Choroid plexus epithelial cell (primary cell): Measurements from ENCODE around the gene NLRP8.
"Not testable (repeated sequence)": the region's sequence is repeated elsewhere in the genome, so short reads cannot be mapped to it uniquely, and the experiment has no call there.

Experiments used
- DNase-seq: peaks from one replicate; pipeline ENCODE4 v3.0.0-alpha.2; 2010; ENCODE audit warnings: low read depth
- H3K4me3 ChIP-seq: 2 replicates; pipeline ENCODE4 v1.5.1; 2011; ENCODE audit warnings: low read depth, mild to moderate bottlenecking, control low read depth, low read length, moderate library complexity
- TF ChIP-seq, protein P1 (sequence below): conservative IDR thresholded peaks from 2 replicates; pipeline ENCODE4 v1.5.1; 2011; ENCODE audit warnings: low read depth, mild to moderate bottlenecking, control low read depth, inconsistent platforms, low read length, moderate library complexity

NLRP8 gene

GRCh38 chr19:55909801-55910200, 37.8 kb upstream of the NLRP8 start:
- H3K4me3 ChIP-seq, result no peak overlapping the region
- no peak for DNase-seq
- TF ChIP-seq, protein P1, sequence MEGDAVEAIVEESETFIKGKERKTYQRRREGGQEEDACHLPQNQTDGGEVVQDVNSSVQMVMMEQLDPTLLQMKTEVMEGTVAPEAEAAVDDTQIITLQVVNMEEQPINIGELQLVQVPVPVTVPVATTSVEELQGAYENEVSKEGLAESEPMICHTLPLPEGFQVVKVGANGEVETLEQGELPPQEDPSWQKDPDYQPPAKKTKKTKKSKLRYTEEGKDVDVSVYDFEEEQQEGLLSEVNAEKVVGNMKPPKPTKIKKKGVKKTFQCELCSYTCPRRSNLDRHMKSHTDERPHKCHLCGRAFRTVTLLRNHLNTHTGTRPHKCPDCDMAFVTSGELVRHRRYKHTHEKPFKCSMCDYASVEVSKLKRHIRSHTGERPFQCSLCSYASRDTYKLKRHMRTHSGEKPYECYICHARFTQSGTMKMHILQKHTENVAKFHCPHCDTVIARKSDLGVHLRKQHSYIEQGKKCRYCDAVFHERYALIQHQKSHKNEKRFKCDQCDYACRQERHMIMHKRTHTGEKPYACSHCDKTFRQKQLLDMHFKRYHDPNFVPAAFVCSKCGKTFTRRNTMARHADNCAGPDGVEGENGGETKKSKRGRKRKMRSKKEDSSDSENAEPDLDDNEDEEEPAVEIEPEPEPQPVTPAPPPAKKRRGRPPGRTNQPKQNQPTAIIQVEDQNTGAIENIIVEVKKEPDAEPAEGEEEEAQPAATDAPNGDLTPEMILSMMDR, result no peak

DNA sequence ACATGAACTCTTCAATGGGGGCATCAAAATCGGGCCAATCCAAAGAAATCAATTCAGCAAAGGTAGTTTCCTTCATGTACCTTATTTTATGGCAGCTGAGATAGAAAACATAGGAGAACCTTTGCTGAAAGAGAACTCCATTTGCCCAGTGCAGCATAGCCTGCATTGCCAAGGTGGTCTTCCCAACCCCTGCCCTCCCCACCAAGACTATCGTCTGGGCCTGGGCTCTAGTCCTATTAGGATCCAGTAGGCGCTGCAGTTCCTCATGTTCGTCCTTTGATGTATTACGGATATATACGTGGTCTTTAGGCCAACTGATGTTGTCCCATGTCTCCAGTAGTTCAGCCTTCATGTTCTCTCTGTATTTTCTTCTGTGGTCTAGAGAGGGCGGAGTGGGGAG, 34.7 kb upstream of the NLRP8 start:
- TF ChIP-seq, protein P1, result no peak
- H3K4me3 ChIP-seq, result no peak overlapping the region
- no peak for DNase-seq

DNA sequence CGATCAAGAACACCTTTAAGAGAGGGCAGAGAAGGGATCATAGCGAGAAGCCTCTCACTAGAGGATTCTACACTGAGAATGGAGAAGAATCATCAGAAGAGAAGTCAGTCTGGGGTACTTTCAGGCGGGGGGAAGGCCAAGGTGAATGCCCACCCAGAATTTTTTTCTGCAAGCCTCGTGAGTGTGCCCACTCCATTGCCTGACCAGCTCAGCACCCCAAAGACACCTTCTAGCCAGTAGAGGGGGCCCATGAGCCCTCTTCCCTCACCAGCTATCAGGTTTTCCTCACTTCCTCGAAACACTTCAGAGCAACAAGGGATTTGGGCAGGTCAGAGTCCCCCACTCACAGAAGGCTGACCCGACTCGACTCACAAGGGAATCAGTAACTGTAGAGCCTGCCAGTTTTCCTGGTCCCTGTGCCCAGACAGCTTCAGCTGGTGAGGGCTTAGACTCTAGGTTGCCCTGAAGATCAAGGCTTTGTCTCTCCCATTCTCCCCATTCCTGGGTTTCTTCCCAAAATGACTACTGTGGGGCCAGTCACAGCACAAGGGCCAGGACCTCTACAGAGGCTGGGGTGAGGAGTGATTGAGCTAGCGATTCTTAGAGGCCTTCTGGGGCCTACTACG, 33.9 kb upstream of the NLRP8 start:
- DNase-seq, result no peak
- TF ChIP-seq, protein P1, result no peak
- no peak overlapping the region for H3K4me3 ChIP-seq

- H3K4me3 ChIP-seq, result no peak overlapping the region
- DNase-seq, result no peak
Measured at GRCh38 chr19:55923556-55923955, 24.1 kb upstream of the NLRP8 start.

GRCh38 chr19:55927991-55928390, 19.6 kb upstream of the NLRP8 start:
- TF ChIP-seq, protein P1, result no peak
- DNase-seq, result no peak
- H3K4me3 ChIP-seq, result no peak overlapping the region

More at GRCh38 chr19:55923556-55923955, 24.1 kb upstream of the NLRP8 start:
- TF ChIP-seq, protein P1, result no peak

DNA sequence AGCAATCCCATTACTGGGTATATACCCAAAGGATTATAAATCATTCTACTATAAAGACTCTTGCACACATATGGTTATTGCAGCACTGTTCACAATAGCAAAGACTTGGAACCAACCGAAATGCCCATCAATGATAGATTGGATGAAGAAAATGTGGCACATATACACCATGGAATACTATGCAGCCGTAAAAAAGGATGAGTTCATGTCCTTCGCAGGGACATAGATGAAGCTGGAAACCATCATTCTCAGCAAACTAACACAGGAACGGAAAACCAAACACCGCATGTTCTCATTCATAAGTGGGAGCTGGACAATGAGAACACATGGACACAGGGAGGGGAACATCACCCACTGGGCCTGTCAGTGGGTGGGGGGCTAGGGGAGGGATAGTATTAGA, 18.4 kb upstream of the NLRP8 start:
- not testable (repeated sequence) for DNase-seq, H3K4me3 ChIP-seq

GRCh38 chr19:55930996-55931515, 16.6 kb upstream of the NLRP8 start:
- no peak overlapping the region for H3K4me3 ChIP-seq
- DNase-seq, result no peak
- TF ChIP-seq, protein P1, result no peak
